Neural progenitor cell (in vitro differentiated cells): ENCODE data around the gene ZBP1.

ENCODE experiments used
- EZH2 ChIP-seq: fragments of 200-600 bp; sonication (generic); IDR thresholded peaks from 2 replicates; pipeline ENCODE4 v1.6.1; 2017; ENCODE audit warnings: antibody characterized with exemption, mild to moderate bottlenecking, moderate library complexity
- TF ChIP-seq, protein P1 (sequence below): fragments of 200-600 bp; sonication (generic); IDR thresholded peaks from 2 replicates; pipeline ENCODE4 v1.5.1; 2017; ENCODE audit warnings: antibody characterized with exemption, mild to moderate bottlenecking

DNA sequence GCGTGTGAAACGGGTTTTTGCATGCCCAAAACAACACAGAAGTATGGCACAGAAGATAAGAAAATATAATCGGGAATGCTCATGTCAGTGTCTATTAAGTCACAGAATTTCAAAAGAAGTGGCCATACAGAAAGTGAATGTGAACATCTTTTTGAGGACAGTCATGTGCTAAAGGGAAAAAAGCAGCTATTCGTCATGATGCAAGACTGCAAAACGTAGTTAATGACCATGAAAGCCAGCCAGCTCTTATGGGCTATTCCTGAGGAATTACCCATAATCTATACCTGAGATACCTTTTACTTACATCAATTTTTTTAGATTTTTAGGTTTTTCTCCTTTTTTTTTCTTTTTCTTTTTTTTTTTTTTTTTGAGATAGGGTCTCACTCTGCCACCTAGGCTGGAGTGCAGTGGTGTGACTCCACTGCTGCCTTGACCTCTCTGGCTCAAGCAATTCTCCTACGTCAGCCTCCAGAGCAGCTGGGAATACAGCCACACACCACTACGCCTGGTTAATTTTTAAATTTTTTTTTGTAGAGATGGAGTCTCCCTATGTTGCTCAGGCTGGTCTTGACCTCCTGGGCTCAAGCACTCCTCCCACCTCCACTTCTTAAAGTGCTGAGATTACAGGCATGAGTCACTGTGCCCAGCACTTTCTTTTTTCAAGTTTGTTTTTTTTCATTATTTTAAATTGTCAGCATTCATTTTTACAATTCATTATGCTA is 18.1 kb upstream of the ZBP1 start:
- TF ChIP-seq, protein P1, sequence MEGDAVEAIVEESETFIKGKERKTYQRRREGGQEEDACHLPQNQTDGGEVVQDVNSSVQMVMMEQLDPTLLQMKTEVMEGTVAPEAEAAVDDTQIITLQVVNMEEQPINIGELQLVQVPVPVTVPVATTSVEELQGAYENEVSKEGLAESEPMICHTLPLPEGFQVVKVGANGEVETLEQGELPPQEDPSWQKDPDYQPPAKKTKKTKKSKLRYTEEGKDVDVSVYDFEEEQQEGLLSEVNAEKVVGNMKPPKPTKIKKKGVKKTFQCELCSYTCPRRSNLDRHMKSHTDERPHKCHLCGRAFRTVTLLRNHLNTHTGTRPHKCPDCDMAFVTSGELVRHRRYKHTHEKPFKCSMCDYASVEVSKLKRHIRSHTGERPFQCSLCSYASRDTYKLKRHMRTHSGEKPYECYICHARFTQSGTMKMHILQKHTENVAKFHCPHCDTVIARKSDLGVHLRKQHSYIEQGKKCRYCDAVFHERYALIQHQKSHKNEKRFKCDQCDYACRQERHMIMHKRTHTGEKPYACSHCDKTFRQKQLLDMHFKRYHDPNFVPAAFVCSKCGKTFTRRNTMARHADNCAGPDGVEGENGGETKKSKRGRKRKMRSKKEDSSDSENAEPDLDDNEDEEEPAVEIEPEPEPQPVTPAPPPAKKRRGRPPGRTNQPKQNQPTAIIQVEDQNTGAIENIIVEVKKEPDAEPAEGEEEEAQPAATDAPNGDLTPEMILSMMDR = no peak
- no peak for TF ChIP-seq EZH2
